ENCODE results near the gene SFMBT2. TPM values are rescaled to one million over a fixed set of nuclear protein-coding genes. Genes with fewer than 3 reads are reported as not detected.

The SFMBT2 gene
- total and polyA plus RNA-seq, 10 of the 15 experiments (the other 5 are each of a cell fraction or from before 2014, with no cell fraction given) = 2.8 to 29.6 (median 15.1) TPM

DNA sequence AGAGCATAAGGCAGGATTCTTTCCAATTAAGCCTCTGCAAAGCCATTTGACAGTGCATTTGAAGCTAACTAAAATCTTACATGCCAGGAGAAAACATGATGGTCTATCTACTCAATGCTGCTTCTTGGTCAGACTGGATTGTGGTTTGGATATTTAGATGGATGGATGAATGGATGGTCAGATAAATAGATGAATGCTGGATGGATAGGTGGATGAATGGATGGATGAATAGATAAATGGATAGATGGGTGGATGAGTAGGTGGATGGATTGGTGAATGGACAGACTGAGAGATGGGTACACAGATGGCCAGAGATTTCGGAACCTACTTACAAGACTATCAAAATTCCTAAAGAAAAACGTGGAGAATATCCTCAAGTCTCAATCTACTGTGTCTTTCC is 127.6 kb downstream of the SFMBT2 start (continued):
- TF ChIP-seq ZBTB33 (IDR thresholded peaks at IDR 0.05) (no peak), RCOR1 (conservative IDR thresholded peaks at IDR 0.05; ENCODE audit: low read depth, low read length) (no peak), TCF3 (IDR thresholded peaks at IDR 0.05; ENCODE audit: borderline replicate concordance, insufficient read depth, low read depth, low read length) (no peak), ATF2 (IDR thresholded peaks at IDR 0.05; ENCODE audit: low read length) (no peak), SRF (IDR thresholded peaks at IDR 0.05; ENCODE audit: low read depth in 2 of 2, low read length in 2 of 2) (no peak), CREM (IDR thresholded peaks at IDR 0.05; ENCODE audit: low read depth) (no peak), FOXK2 (IDR thresholded peaks at IDR 0.05) (no peak)
- TF ChIP-seq, protein P1, sequence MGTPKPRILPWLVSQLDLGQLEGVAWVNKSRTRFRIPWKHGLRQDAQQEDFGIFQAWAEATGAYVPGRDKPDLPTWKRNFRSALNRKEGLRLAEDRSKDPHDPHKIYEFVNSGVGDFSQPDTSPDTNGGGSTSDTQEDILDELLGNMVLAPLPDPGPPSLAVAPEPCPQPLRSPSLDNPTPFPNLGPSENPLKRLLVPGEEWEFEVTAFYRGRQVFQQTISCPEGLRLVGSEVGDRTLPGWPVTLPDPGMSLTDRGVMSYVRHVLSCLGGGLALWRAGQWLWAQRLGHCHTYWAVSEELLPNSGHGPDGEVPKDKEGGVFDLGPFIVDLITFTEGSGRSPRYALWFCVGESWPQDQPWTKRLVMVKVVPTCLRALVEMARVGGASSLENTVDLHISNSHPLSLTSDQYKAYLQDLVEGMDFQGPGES (IDR thresholded peaks at IDR 0.05) = no peak
- TF ChIP-seq, protein P2, sequence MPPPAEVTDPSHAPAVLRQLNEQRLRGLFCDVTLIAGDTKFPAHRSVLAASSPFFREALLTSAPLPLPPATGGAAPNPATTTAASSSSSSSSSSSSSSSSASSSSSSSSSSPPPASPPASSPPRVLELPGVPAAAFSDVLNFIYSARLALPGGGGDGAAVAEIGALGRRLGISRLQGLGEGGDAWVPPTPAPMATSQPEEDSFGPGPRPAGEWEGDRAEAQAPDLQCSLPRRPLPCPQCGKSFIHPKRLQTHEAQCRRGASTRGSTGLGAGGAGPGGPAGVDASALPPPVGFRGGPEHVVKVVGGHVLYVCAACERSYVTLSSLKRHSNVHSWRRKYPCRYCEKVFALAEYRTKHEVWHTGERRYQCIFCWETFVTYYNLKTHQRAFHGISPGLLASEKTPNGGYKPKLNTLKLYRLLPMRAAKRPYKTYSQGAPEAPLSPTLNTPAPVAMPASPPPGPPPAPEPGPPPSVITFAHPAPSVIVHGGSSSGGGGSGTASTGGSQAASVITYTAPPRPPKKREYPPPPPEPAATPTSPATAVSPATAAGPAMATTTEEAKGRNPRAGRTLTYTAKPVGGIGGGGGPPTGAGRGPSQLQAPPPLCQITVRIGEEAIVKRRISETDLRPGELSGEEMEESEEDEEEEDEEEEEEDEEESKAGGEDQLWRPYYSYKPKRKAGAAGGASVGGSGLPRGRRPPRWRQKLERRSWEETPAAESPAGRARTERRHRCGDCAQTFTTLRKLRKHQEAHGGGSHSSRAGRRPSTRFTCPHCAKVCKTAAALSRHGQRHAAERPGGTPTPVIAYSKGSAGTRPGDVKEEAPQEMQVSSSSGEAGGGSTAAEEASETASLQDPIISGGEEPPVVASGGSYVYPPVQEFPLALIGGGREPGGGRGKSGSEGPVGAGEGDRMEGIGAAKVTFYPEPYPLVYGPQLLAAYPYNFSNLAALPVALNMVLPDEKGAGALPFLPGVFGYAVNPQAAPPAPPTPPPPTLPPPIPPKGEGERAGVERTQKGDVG (CRISPR knock-in tag; IDR thresholded peaks at IDR 0.05) = no peak
